CD4-positive, alpha-beta T cell treated with Interleukin-6 at 100 ng/mL for 8 hours (primary cell): ENCODE data around the gene BPHL.
"Not testable (repeated sequence)": the region's sequence is repeated elsewhere in the genome, so short reads cannot be mapped to it uniquely, and the experiment has no call there.

ENCODE experiments used
- DNase-seq: peaks from one replicate; pipeline ENCODE4 v3.0.0-alpha.2; 2020; ENCODE audit warnings: mixed read lengths, low spot score

The BPHL gene

DNA sequence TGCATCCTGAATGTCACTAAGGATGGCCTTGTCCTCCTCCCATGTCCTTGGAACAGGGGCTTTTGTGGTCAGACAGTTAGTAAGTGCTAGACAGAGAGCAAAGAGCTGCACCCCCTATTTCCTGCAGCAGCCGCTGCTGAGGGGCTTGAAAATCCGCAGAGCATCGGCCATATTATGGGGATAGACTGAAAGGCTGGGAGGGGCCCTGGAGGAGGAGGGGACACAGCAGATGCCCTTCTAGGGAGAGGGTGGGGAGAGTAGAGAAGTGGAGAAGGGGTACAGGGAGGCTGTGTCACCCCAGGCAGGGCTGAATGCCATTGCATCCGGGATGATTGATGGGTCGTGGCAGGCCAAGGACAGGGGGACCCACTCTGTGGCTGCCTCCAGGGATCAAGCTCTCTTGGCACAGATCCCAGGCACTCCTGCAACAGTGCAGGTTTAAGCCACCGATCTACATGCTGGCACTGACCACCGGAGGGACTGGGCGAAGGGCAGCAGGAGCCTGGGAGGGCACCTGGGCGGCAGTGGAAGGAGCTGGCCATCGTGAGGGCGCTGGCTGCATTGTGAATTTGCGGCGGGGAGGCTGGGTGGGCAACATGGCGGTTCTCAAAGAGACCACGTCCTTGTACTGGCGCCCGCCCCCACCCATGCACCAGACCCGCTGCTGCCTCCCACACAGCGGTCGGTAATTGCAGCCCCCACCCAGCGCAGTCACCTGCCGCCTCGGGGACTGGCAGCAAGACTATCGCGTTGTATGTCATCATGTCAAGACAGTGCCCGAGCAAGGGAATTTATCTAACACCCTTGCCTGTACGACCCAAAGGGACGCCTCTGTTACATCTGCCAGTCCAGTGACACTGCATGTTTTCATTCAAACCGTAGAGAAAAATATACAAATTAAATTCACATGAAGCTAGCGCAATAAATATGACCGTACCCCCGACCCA is 37.9 kb downstream of the BPHL start:
- not testable (repeated sequence) for DNase-seq

DNA sequence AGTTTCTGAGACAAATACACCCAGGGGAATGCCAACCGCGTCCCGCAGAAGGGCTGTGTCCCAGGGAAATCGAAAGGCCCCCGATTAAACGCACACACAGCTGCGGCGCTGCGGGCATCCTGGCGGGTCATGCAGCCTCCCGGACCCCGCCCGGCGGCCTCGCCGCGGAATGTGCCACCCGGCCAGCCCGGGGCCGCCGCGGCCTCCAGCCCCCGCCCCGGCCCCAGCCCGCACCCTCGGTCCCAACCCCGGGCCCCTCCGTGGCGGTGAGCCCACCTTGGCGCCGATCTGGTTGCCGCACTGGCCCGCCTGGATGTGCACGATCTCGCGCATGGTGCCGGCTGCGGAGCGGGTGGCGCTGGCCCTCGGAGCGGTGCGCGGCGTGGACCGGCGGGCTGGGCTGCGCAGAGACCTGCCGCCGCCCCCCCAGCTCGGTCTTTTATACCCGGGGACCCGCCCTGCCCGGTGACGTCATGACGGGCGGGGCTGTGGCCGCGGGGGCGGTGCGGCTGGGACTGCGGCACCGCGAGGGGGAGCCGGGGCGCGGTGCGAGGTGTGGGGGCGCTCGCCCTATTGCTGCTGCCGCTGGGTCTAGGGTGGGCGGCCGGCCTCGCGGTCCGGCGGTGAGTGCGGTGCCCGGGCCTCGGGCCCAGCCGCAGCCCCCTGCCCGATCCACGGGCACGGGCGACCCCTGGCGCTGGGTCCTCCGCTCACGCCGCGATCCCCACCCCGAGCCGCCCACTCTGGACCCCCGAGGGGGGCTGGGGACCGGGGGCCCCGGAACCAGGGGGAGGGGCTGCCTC is 38.8 kb downstream of the BPHL start, which contains the start of gene TUBB2A:
TUBB2A (minus strand) TSS at position 414 of the 803 bp plus-strand sequence; CDS start at position 333, 81 bp downstream.
- peak; percentile 86 for DNase-seq

DNA sequence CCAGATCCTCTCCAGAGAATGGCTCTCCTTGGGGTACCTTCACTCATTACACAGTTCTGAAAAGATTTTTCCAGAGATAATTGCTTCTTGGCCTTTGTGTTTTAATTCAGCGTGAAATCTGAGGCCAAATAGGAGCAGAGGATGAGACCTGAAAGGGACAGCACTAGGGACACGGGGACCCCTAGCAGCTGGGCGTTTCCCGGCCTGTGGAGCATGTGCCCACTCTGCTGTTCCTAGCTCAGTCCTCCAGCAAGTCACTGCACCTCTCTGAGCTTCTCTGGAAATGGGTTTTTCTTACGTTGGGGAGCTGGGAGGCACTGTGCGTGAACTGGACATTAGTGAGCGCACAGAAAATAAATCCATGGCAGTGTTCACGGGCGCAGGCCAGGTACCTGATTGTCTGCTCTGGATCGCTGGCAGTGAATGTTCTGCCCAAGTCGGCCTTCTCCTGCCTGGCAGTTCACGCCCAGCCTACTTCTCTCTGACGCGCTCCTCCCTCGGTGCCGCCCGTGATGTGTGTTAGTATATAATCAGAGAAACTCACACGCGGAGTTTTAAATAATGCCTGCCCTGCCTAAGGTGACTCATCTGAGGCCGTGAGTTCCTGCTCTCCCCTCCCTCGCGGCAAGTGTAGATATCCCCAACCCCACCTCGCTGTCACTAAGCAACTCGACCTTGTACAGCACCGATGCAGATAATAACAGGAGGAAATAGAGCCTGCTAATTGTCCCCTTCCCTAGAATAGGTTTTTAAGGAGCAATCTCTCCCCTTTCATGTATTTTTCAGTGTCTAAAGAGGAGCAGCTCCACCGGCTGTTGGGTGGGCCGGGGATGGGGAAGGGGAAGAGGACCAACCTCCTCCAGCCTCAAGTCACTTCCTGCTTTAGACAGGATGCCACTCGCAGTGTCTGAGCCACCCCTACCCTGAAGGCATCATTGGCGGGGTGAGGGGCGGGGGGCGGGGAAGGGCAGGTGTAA is 41.6 kb downstream of the BPHL start:
- peak; percentile 76 for DNase-seq

DNA sequence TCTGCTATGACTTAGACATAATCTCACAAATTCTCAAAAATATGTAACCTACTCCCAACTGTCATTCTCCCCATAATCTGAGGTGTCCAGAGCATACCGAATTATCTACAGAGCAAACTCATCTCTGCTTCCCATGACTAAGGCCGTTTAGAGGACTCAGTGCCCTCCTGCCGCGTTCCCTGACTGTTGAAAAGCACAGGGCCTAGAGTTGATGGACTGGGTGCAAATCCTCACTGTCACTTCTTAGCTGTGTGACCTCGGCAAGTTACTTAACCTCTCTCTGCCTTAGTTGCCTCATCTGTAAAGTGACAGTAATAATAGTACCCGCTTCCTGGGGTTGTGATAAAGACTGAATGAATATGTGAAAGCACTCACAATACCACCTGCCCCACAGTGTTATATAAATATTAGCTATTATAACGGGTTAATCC is 43.6 kb downstream of the BPHL start:
- DNase-seq: no peak

DNA sequence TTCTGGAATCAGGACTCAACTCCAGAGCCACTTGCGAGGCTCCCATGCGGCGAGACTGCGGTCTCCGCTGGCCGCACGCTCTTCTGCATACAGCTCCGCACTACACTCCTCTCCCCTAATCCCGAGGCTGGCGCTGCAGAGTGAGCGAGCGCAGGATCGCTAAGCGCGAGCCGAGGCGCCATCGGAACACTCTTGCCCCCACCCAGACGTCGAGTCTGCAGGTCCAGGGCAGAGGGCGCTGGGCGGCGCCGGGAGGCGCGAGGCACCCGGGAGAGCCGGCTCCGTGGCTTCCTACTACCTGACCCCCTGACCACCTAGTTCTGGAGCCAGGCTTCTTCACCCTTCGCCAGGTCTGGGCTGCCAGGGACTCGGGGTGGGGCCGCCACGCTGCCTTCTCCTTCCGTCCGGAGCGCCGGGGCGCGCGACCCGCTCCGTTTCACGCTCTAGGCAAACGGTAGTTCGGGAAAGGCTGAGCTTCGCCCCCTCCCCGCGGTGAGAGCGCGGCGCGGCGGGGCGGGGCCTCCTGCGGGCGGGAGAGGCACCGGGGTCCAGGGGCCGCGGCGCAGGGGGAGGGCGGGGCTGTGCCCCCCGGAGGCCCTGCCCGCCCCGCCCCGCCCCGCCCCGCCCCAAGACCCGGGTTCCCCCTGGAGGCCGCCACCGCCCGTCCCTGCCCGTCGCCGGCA is 44.2 kb downstream of the BPHL start:
- peak; percentile 53 for DNase-seq

DNA sequence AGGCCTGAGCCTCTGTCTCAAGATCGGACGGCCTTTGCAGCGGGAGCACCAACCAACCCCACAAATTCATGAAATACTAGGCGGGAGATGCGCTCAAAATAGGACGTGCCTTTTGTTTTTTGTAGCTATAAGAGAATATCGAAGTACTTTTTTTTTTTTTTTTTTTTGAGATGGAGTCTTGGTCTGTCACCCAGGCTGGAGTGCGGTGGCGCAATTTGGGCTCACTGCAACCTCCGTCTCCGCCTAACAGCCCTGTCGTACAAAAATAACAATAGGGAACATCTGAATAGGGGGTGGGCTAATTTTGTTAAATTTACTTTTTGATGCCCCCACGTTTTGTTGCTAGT is 44.7 kb downstream of the BPHL start:
- DNase-seq: no peak

DNA sequence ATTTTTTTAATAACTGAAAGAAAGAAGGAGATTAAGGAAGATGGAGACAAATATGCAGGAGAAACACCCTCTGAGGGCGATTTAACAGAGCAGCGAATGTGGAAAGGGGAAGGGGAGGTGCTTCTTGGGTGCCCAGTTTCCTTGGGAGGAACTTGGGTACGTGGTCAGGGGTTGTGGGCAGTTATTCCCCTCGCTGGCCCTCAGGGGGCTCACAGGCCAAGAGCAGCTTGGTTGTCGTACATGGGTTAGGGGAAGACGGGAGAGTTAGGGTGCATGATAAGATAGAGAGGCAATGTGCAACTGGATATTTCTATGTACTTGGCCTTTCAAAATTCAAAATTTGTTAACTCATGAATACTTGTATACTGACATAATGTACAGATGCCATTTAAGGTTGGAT is 45.9 kb downstream of the BPHL start:
- no peak for DNase-seq

DNA sequence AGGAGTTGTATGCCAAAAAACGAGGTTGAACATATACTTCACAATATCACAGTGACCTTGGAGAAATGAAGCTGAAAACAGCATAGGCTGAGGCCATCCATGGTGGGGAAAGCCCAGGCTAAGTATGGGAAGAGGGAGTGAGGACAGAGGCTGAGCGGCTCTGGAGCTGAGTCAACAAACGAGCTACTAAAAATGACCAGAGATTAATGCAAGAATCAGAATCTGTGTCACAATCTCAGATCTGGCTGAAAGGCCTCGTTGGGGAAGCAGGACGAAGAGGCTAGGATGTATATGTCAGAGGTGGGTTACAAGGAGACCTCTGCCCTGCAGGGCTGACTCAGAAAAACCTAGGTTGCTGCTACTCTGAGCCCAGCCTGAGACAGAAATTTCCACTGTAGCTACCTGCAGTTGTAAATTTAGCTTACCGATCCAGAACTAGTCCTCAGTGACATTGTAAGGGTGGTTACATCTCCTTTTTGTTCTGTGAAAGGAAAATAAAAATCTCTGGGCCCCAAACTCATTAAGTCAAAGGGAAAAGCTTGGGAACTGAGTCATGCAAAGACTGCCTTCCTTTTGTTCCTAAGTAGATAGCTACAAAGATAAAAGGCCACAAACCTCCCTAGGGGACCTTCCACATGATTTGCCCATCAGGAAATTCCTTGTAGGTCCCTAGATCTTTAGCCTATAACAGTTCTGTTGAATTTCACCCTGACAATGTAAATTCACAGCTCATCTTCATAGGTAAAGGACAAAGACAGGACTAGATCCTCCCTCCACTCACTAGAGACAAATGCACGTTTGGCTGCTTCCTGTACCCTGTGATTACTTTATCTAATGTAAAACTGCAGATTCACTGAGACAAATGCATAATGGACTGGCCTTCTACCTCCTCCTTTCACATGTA is 47.4 kb downstream of the BPHL start:
- no peak for DNase-seq

DNA sequence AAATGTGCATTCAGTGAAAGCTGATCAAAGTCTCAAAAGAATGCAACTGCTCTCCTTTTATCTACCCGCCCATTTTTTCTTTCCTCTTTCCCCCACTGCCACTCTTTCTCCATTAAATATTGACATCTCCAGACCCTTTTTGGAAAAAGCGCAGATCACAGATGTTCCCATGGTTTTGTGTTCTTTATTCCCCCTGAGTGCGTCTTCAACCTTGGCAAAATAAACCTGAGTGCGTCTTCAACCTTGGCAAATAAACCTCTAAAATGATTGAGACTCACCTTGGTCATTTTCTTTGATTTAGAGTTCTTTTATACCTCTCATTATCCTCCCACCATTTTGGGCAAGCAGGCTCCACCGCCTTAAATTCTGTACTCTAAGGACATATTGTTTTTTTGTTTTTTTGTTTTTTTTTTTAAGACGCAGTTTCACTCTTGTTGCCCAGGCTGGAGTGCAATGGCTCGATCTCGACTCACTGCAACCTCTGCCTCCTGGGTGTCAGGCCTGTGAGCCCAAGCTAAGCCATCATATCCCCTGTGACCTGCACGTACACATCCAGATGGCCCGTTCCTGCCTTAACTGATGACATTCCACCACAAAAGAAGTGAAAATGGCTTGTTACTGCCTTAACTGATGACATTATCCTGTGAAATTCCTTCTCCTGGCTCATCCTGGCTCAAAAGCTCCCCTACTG is 48.2 kb downstream of the BPHL start:
- DNase-seq: not testable (repeated sequence)

DNA sequence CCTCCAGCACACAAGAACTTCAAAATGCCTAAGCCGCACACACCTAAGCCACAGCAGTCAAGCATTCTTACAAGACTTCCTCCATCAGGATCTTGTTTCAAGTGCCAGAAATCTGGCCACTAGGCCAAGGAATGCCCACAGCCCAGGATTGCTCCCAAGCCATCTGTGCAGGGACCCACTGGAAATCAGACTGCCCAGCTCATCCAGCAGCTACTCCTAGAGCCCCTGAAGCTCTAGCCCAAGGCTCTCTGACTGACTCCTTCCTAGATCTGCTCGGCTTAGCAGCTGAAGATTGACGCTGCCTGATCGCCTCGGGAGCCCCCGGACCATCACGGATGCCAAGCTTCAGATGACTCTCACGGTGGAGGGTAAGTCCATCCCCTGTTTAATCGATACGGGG is 49.5 kb downstream of the BPHL start:
- DNase-seq: not testable (repeated sequence)

DNA sequence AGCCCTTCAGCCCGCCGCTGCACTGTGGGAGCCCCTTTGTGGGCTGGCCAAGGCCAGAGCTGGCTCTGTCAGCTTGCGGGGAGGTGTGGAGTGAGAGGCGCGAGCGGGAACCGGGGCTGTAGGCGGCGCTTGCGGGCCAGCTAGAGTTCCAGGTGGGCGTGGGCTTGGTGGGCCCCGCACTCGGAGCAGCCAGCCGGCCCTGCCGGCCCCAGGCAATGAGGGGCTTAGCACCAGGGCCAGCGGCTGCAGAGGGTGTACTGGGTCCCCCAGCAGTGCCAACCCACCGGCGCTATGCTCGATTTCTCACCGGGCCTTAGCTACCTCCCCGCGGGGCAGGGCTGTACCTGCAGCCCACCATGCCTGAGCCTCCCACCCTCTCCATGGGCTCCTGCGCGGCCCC is 52.2 kb downstream of the BPHL start:
- not testable (repeated sequence) for DNase-seq

DNA sequence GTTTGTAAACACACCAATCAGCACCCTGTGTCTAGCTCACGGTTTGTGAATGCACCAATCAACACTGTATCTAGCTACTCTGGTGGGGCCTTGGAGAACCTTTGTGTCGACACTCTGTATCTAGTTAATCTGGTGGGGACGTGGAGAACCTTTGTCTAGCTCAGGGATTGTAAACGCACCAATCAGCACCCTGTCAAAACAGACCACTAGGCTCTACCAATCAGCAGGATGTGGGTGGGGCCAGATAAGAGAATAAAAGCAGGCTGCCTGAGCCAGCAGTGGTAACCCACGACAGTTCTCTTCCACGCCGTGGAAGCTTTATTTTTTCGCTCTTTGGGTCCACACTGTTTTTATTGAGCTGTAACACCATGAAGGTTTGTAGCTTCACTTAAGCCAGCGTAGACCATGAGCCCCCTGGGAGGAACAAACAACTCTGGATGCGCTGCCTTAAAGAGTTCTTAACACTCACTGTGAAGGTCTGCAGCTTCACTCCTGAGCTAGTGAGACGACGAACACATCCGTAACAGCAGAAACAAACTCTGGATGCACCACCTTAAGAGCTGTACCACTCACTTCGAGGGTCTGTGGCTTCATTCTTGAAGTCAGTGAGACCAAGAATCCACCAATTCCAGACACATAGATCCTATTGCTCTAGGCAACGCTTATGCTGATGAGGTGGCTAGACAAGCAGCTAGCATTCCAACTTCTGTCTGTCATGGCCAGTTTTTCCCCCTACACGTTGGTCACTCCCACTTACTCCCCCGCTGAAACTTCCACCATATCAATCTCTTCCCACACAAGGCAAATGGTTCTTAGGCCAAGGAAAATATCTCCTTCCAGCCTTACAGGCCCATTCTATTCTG is 53.0 kb downstream of the BPHL start:
- DNase-seq: not testable (repeated sequence)

DNA sequence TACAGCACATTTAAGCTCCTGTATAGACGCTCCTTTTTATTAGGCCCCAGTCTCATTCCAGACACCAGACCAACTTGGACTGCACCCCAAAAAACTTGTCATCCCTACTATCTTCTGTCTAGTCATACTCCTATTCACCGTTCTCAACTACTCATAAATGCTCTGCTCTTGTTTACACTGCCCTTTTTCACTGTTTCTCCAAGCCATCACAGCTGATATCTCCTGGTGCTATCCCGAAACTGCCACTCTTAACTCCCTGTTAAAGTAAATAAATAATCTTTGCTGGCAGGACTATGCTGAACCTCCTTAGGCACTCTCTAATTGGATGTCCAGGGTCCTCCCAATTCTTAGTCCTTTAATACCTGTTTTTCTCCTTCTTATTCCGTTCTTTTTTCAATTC is 54.3 kb downstream of the BPHL start:
- not testable (repeated sequence) for DNase-seq

DNA sequence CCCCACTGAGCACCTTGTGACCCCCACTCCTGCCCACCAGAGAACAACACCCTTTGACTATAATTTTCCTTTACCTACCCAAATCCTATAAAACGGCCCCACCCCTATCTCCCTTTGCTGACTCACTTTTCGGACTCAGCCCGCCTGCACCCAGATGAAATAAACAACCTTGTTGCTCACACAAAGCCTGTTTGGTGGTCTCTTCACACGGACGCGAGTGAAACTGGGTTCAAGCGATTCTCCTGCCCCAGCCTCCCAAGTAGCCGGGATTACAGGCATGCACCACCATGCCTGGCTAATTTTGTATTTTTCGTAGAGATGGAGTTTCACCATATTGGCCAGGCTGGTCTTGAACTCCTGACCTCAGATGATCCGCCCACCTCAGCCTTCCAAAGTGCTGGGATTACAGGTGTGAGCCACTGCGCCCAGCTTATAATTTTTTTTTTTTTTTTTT is 55.2 kb downstream of the BPHL start:
- DNase-seq: not testable (repeated sequence)

DNA sequence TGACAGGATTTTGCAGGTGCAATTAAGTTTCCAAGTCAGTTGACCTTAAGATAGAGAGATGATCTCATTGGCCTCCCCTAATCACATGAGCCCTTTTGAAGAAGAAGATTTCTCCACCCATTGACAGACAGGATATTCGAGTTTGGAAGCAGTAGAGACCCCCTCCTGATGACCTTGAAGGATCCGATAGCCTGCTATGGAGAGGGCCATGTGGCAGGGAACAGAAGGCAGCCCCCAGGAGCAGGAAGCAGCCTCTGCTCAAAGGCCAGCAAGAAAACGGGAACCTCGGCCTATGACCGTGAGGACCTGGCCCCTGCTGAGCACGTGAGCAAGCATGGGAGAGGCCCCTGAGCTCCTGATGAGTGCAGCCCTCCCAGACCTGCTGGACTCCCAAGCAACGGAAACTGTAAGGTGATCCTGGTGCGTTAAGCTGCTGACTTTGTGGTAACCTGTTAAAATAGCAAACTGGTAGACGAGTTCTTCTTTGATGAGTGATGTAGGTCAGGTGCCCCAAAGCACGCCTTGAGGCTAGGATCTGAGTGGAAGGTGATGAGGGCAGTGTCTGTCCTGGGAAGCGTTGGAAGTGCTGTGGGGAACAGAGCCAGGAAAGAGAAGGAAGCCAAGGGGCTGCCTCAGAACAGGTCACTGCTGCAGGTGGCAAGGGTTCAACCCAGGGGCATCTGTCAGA is 57.3 kb downstream of the BPHL start:
- no peak for DNase-seq

DNA sequence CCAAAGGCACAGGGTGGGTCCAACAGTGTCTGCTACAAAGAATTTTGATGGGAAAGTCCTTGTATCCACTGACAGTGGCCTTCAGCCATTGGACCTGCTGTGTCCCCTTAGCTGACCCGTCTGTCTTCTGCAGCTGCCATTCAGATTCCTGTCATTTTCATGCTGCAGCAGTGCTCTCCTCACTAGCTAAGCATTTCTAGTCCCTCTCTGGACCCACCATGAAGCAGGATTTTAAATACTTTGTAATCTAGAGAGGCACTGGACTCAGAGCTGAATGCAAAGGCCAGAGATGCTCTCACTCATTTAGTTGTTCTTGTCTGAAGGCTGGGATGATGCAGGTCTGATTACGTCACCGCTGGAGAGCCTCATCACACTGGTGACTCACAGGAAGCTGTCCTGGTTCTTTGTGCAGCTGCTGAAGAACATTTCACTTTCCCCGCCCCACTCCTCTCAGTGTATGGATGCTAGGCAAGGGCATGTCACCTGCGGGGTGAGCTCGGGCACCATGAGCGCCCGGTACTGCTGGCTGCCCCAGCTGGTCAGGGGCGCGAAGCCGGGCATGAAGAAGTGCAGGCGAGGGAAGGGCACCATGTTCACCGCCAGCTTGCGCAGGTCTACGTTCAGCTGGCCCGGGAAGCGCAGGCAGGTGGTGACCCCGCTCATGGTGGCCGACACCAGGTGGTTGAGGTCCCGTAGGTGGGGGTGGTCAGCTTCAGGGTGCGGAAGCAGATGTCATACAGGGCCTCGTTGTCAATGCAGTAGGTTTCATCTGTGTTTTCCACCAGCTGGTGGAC is 58.2 kb downstream of the BPHL start:
- no peak for DNase-seq

DNA sequence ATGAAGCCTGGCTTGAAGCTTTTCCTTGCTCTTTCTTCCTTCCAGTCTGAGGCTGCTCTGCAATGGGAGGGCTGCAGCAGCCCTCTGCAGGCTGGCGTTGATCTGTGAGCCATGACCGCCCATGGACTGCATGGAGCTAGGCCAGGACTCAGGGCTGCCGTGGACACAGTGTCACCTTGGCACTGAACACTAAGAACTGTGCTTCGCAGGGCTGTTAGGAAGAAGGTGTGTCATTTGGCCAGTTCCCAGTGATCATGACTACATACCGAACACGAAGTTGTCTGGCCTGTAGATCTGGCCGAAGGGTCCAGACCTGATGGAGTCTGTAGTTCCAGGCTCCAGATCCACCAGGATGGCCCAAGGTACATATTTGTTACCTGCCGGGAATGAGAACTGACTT is 60.2 kb downstream of the BPHL start:
- DNase-seq: not testable (repeated sequence)
